GM21381 (cell line): ENCODE data around the gene UAP1L1.
"Not testable (repeated sequence)": the region's sequence is repeated elsewhere in the genome, so short reads cannot be mapped to it uniquely, and the experiment has no call there.

Experiments
- ATAC-seq: cut with Tn5 transposase; IDR thresholded peaks from one replicate; pipeline ENCODE4 v1.9.1; 2021; ENCODE audit warnings: mild to moderate bottlenecking, moderate library complexity; ENCODE audit not compliant: unreplicated experiment

Gene UAP1L1

DNA sequence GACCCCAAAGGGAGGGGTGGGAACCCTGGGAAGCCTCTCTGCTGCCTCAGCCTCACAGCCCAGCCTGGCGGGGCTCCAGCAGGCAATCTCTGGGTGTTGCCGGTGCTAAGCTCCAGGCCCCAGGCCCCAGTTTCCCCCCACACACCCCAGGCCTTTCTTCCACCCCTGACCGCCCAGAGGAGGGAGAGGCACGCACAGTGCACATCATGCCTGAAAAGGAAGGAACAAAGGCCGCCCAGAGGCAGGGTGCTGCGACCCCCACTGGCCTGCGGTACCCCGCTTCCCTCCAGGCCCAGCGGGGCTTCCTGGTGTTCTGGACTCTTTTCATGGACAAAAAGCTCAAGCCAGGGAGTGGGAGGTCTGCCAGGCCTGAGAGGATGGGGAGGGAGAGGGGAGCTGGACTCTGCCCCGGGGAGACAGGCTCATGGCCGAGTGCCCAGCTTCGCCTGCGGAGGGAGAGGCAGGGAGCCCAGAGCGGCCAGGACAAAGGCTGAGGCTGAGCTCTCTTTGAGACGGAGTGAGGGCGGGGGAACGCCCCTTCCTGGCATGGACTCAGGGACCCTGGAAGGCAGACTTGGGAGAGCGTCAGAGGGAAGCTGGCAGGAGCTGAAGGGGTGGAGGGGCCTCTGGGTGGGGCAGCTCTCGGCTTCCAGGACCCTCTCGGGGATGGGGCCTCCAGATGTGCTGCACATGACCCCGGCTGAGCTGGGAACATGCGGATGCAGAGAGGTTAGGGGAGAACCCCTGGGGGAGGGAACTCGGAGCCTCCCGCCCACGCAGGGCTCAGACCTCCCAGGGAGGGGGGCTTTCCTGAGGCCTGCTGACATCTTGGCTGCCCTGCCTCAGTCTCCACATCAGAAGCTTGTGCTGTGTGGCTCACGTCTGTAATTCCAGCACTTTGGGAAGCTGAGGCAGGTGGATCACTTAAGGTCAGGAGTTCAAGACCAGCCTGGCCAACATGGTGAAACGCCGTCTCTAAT lies 21.6 kb upstream of the UAP1L1 start:
- no peak for ATAC-seq

DNA sequence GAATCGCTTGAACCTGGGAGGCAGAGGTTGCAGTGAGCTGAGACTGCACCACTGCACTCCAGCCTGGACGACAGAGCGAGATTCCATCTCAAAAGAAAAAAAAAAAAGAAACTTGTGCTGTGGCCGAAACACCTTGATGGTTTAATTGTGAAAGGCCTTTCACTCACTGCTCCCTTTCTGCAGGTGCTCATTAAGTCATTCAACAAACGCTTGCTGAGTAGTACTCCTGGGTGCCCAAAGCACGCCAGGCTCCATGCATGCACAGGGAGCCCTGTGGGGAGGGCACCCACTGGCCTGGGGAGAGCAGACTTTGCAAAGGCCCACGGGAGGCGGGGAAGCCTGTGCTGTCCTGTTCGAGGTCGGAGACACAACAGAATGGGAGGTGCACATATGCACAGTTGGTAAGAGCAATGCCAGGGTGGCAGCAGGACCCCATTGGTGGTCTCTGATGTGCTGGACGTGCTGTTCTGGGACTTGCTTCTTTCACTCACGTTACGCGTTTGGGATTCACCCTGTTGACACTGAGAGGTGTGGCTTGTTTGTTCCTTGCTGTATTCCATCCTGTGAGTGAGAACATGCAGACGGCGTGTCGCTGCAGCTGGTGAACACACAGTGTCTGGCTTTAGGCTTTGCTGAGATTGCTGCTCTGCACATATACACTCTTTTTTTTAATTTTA lies 20.4 kb upstream of the UAP1L1 start:
- no peak for ATAC-seq

DNA sequence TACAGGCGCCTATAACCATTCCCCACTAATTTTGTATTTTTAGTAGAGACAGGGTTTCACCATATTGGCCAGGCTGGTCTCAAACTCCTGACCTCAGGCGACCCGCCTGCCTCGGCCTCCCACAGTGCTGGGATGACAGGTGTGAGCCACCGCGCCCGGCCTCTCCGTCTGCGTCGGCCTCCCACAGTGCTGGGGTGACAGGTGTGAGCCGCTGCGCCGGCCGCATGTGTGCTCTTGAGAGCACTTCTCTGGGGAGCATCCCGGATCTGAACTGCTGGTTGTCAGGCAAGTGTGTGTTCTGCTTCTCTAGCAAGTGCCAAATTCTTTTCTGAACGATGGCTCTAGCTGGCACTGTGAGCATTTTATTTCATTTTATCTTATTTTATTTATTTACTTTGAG lies 19.8 kb upstream of the UAP1L1 start:
- no peak for ATAC-seq

DNA sequence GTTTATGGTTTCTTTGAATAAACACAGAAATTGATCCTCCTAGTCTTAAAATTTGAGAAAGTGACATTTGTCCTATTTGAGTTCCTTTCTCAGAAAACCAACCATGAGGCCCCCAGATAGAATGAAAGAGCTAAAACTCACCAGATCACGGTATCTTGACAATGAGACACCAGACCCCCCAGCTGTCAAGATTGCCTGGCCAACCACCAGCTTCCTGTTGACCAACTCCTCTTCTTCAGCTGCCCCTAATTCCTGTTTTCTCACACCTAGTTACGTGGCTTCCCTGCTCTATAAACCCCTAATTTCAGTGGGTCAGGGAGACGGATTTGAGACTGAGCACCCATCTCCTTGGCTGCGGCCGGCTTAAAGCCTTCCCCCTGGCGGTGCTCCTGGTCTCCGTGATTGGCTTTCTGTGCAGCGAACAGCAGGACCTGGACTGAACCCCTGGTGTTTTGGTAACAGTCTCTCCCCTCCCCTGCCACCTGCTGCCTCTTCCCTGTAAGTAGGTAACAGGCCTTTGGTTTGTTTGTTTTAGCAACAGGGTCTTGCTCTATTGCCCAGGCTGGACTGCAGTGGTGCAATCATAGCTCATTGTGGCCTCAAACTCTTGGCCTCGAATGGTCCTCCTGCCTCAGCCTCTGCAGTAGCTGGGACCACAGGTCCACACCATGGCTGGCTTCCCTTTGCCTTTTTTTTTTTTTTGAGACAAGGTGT lies 18.6 kb upstream of the UAP1L1 start:
- no peak for ATAC-seq

DNA sequence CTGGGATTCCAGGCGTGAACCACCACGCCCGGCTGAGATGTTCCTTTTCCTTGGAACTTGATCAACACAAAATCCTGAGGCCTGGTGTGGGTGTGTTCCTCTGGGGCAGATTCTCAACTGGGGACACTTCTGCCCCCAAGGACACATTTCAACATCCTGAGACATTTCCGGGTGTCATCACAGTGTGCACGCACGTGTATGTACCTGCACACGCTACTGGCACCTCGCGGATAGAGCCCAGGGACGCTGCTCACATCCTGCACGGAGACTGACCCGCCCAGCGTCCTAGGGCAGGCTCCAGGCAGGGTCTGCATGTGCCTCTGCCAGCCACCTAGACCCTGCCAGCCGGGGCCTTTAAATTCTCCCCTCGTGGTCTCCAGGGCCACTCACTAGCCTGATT lies 14.9 kb upstream of the UAP1L1 start:
- no peak for ATAC-seq

DNA sequence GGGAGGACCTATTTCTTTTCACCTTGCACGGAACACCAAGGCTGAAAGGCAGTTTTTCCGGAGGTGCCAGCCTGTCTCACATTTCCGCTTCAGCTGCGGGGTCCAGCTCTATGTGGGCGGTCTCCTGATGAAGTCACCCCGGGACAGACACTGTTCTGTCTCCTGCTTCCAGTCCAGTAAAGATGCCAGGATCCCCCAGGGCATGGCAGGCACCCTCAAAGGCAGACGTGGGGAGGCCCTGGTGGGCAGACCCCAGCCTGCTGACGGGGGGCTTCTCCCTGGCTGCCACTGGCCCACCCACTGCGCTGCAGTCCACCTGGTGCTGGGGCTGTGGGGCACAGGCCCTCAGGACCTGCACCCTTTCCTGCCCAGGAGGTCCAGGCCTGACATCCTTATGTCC lies 14.5 kb upstream of the UAP1L1 start:
- ATAC-seq = not testable (repeated sequence)

DNA sequence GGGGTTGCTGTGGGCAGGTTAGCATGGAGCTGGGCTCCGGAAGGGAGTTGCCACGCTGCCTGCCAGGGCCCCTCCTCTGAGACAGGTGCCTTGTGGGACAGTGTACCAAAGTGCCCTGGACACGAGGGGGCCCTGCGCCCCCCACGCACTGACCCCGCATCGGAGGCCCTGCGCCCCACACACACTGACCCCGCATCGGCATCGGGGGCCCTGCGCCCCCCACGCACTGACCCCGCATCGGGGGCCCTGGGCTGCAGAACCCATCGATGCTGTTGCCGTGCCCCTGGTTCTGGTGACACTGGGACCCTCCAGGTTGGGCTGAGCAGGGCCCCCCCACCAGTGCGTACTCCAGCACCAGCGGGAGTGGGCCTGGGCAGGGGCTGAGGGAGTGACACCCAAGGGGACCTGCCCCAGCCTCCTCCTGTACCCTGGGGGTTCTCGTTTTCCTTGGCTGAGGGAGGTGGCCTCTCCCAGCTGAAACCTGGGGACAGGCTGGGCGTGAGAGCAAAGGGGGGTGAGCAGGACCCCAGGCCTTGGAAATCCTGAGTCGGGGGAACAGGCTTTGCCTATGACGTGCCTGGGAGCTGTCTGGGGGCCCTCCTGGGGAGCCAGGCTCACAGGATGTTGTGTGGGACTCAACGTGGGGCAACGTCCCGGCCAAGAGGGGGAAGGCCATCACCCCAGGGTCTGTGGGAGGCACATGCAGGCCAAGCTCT lies 13.8 kb upstream of the UAP1L1 start:
- ATAC-seq = no peak

DNA sequence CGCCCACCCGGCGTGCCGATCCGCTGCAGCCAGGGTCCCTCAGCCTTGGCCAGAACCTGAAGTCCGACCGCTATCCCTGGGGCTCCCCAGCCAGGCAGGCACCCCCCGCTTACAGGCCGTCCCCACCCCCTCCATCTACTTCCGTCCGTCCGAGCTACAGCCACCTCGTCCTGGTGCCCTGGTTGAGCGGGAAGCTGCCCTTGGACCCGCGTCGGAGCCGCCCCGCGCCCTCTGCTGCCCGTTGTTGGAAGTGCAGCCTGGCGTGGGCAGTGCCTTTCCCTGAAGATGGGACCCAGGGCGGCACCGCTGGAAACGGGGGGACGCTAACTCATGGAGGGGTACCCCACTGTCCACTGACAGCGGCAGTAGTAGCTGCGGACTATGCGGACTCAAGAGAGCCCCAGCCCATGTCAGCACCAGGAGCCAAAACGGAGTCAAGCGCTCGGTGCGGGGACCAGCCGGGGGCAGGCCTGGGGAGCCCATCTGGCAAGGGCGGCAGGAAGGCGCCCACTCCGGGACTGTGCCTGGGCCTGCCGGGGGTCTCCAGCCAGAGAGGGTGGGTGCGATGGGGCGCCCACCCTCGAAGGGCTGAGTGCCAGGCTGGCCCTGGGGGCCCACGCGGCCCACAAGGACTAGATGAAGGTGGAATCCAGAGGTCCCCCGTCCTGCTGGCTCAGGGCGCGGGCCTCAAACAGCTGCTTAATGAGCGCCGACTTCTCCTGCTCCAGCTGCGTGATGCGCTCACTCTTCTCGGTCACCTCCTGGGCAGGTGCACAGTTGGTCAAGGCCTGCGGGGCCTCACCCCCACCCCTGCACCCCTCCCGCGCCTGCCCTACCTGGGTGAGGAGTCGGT lies 13.1 kb upstream of the UAP1L1 start:
- ATAC-seq = no peak

DNA sequence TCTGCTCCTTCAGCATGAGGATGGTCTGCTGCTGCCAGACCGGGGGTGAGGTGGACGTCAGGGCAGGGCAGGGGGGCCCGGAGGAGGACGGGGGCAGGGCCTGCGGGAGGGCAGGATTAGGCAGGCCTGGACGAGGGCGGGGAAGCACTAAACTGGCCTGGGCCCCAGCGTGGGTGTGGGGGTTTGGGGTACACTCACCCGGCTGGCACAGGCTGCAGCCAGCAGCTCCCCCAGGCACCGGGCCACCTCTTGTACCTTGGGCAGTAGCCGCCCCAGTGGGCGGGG lies 12.5 kb upstream of the UAP1L1 start:
- no peak for ATAC-seq

DNA sequence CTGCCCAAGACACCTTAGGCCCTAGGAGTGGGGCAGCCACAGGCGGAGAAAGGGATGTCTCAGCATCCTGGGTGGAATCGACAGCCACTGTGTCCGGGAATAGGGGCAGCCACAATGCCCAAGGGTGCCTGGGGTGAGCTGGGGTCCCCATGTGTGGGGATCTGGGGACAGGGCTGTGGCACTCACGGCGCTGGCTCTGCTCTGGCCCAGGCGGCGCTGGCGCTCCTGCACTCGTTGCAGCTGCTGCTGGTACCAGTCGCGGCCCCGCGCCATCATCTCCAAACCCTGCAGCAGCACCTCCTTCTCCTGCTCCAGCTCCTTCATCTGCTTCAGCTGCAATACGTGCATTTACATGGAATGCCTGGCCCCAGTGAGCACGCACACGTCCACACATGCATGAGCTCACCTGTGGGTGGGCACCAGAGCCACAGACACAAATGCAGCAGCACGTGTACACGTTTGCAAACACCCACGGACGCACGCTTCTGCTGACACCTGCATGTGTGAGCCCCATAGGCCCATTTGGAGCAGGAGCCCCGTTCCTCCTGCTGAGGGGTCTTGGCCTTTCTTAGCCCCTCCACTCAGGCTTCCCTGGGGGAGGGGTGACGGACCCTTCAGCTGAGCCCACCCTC lies 11.9 kb upstream of the UAP1L1 start:
- ATAC-seq = no peak

DNA sequence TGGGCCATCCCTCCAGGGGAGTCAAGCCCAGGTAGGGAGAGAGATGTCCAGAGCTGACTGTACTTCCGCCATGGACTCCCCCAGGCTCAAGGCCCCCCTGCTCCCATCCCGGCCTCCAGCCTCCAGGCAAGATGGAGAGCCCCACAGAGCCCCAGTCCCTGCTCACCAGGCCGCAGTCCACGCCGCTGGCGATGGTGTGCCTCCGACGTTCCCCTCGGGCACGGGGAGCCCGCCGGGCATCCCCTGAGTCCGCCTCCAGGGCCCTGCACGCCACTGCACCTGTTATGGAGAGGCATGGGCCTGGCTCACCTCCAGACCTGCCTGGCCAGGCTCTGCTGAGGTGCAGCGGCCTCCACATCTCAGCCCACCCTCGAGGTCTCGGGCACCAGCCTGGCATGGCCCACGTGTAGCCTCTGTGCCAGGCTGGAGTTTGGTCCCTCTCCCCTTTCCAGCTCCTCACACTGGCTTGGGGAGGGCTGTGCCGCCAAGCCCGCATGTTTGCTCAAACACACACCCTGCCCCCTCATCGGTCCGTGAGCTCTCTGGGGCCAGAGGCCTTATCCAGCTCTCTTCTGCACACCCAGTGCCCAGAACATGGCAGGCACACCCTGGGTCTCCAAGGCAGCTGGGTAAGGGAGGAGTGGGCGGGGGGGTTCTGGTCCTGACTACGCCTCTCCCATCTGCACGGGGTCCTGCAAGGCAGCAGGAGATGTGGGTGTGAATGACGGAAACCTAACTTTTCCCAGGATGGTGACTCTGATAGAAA lies 11.0 kb upstream of the UAP1L1 start:
- no peak for ATAC-seq

DNA sequence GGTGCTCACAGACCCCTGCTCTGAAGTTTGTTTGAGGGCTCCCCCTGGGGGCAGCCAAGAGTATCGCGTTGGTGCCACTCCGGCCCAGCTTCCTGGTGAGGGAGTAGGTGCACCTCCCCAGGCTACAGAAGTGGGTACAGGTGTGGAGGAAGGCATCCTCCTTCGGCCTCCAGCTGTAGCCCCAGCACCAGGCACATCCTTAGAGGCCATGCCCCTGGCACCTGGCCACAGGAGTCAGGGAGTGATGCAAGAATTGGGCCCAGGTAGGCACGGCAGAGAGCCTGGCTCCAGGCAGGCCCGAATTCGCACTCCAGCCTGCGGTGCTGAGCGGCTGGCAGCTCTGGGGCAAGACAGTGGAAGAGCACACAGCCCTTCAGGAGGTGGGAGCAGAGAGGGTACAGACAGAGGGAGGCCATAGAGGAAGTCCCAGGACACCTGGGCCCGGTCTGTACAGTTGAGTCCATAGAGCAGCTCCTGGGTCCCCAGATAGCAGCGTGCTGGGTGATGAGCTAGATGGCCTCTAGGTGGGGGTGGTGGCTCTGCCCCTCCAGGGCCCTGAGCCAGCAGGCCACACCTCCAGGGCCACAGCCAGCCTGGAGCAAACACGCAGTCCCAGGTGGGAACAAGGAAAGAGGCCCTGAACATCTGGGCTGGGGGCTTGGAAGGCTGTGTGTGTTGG lies 9.3 kb upstream of the UAP1L1 start:
- ATAC-seq = no peak

DNA sequence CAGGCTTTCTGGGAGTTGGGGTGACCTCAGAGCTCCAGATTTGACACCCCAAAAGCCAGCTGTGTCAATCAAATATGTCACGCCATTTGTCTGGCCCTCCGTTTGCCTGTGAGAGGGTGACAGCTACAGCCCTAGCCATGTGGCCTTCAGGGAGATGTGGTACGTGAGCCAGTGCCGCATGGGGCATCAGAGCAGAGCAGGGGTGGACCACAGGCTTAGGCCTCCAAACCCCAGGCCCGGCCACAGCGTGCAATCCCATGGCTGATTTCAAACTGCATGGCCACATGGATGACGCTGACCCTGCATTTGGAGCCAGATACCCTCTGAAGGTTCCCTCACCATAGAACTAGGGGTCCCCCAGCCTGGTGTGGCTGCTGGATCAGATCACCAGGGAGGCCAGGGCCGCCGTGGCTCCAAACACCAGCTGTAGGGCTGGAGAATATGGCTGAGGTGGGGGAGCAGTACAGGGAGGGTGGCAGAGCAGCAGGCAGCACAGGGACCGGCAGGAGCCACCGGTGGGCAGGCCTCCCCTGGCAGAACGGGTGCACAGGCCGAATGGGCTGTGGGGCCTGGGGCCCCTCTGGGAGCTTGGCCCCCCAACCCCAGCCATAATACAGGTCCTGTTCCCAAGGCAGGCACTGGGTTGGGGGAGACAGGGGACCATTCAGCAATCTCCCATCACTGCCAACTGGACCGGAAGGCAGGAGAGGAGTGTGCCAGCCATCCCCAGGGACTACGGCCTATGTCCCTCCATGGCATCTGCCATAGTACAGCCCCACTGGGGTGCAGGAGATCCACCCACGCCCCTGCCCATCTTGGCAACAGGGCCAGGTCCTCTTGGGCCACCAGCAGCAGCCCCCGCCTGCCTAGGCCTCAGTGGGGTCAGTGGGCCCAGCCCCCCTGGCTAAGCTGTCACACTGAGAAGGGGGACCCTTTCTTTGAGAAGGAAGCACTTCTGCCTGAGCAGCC lies 8.5 kb upstream of the UAP1L1 start:
- ATAC-seq = no peak

DNA sequence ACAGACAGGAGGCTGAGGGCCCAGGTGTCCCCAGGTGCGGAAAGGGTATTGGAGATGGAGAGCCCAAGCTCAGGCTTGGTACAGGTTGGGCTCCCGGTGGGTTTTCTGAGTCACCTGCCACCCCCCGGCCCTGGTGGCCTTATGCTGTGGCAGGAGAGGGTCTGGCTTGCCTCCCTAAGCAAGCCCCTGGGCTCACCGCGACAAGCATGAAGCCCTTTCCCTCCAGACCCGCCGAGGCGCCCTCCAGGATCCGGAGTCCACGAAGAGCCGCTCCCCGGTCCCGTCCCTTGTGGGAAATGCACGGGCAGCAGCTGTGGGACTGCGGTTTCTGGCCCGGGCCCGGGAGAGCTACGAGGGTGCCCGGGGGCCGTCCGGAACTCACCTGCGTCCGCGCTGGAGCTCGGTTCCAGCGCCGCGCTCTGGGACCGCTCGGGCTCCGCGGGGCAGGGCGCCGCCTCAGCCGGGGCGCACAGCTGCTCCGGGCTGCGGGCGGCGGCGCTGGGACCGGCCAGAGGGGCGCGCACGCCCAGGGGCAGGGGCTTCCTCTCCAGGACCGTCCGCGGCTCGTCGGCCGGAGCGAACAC lies 7.7 kb upstream of the UAP1L1 start:
- ATAC-seq = peak; percentile 6

DNA sequence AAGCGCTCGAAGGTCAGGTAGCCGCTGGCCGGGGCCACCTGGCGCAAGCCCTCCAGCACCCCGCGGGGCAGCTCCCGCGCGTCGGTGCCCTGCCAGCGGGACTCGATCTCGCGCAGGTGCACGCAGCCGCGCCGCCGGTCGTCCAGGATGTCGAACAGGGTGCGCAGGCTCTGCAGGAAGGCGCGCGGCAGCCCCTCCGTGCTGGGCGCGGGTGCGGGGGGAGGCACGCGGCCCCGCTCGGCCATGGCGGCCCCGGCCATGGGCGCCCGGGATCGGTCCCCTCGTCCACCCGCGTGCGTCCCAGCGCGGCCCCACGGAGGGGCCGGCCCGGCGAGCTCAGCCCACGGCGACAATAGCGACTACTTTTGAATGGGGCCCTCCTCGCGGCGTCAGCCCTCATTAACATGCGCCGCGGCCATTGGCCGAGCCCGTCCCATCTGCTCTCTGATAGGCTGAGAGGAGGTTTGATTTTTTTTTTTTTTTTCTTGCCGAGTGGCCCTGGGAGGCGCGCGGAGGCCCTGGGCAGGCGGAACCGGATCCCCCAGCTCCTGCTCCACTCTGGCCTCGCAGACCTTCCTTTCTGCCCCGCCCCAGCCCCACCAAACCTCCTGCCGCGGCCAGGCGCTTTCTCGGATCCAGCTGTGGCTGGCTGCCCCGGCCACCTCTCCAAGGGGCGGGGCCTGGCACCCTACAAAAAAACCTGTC lies 7.0 kb upstream of the UAP1L1 start, which contains the start of gene SAPCD2:
Gene SAPCD2 (minus strand): TSS at position 357 of the 705 bp plus-strand sequence. CDS start 97 bp downstream, at position 260.
- peak; percentile 75 for ATAC-seq

DNA sequence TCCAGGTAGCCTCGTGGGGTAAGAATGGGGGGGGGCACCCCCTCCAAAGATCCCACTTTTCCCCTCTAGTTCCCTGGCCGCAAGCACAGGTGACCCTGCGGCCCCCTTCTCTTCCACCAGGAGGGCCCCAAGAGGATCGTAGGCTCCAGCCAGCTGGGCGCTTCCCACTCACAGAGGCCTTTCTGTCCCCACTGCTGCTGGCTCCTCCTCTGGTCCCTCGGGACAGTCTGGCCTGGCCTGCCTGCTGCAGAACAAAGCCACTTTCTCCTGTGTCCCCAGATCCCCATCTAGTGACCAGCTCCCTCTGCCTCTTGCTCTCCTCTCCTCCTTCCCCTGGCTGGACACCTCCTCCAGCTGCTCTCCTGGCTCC lies 6.4 kb upstream of the UAP1L1 start:
- peak; percentile 7 for ATAC-seq
